Body of pancreas (tissue), 4 donors: ENCODE data around the gene TEX44. TPM values are rescaled to one million over a fixed set of nuclear protein-coding genes. Genes with fewer than 3 reads are reported as not detected.

Source experiments
- ATAC-seq: fragments of 150-250 bp; one replicate; pipeline ENCODE4 v1.9.1; 2016
- DNase-seq, 4 donors: peaks; one replicate each; pipeline ENCODE4 v3.0.0-alpha.2; 2019
- H3K27ac ChIP-seq, 4 donors: fragments of 200-600 bp; sonication (generic); 1 replicate in 3 of 4; 2 replicates in 1 of 4; pipeline versions ENCODE4 v1.5.1 to v1.6.1; 2016 to 2019; ENCODE audit warnings: mild to moderate bottlenecking in 1 of 4, mixed read lengths in 1 of 4, moderate library complexity in 1 of 4
- H3K27me3 ChIP-seq, 2 donors: fragments of 200-600 bp; sonication (generic); one replicate each; pipeline ENCODE4 v1.6.0; 2016; ENCODE audit warnings: mild to moderate bottlenecking in 1 of 2
- H3K36me3 ChIP-seq, 2 donors: fragments of 200-600 bp; sonication (generic); replicated peaks in 1 of 2; 2 replicates each; pipeline ENCODE4 v1.5.1; 2016; ENCODE audit warnings: low read depth in 2 of 2; ENCODE audit not compliant: insufficient read depth in 1 of 2
- H3K4me1 ChIP-seq: fragments of 200-600 bp; sonication (generic); one replicate; pipeline ENCODE4 v1.6.0; 2016
- H3K4me3 ChIP-seq, 2 donors: fragments of 200-600 bp; sonication (generic); 1 replicate in 1 of 2; 2 replicates in 1 of 2; pipeline ENCODE4 v1.5.1; 2016 to 2019
- H3K9me3 ChIP-seq, 3 donors: fragments of 200-600 bp; sonication (generic); 1 replicate in 2 of 3; 2 replicates in 1 of 3; pipeline ENCODE4 v1.5.1; 2016
- CTCF ChIP-seq, 7 experiments: fragments of 450-650 bp in 4 of 7; fragments of 200-600 bp in 3 of 7; sonication (generic) in 3 of 7; IDR thresholded peaks; one replicate each; pipeline ENCODE4 v1.5.1; 2016 to 2019; ENCODE audit warnings: antibody characterized with exemption in 7 of 7
- POLR2A ChIP-seq, 3 donors: fragments of 450-650 bp; IDR thresholded peaks; one replicate each; pipeline ENCODE4 v1.6.1; 2016; ENCODE audit warnings: antibody characterized with exemption in 3 of 3, mild to moderate bottlenecking in 2 of 3
- WGBS, 2 donors: methylation state at CpG; one replicate each; pipeline ENCODE4 v1.1.5; 2017; 5-methylcytosine and 5-hydroxymethylcytosine counted together
- intact Hi-C: fragments of 100-400 bp; cut with DNase I; formaldehyde crosslinking; loops from one replicate; pipeline ENCODE4 v1.15.1; 2023
- total RNA-seq, 2 donors: library from RNA; depleted of rRNA; stranded (reverse); fragments of >200 nt; gene quantifications; one replicate each; pipeline ENCODE4 v1.1.0, GENCODE V29; 2016

The TEX44 gene
- total RNA-seq, 2 donors from 2014 or later: not detected

GRCh38 chr2:231589656-231590055 is 3.0 kb upstream of the TEX44 start:
- WGBS, 2 donors: 82 to 87% methylated on average over 7 of the region's 7 CpGs
- no peak overlapping the region for H3K27ac ChIP-seq
- no peak for TF ChIP-seq CTCF (IDR thresholded peaks at IDR 0.05)
- no peak for TF ChIP-seq POLR2A (IDR thresholded peaks at IDR 0.05)
- H3K9me3 ChIP-seq: no peaks in the 10 kb centered on the region
- ATAC-seq (no peak), DNase-seq (no peak)
- H3K4me1 ChIP-seq: no peaks in the 10 kb centered on the region
- no peaks in the 10 kb centered on the region for H3K36me3 ChIP-seq
- no peak overlapping the region for H3K4me3 ChIP-seq
- H3K27me3 ChIP-seq: no peaks in the 10 kb centered on the region
- intact Hi-C loops: no loop called here

- 63 to 65% methylated on average over 6 of the region's 6 CpGs for WGBS, 2 donors
- DNase-seq (no peak), ATAC-seq (no peak)
- intact Hi-C loops: no loop called here
- H3K27ac ChIP-seq: no peak overlapping the region
- no peaks in the 10 kb centered on the region for H3K27me3 ChIP-seq
- TF ChIP-seq POLR2A (IDR thresholded peaks at IDR 0.05) (no peak), CTCF (IDR thresholded peaks at IDR 0.05) (no peak)
- no peaks in the 10 kb centered on the region for H3K36me3 ChIP-seq
- H3K4me1 ChIP-seq: no peaks in the 10 kb centered on the region
- no peak overlapping the region for H3K4me3 ChIP-seq
- H3K9me3 ChIP-seq: no peaks in the 10 kb centered on the region
These were observed 2.0 kb upstream of the TEX44 start for GRCh38 chr2:231590614-231591013.

- no peak for ATAC-seq
- Histone ChIP-seq H3K9me3 (no peaks in the 10 kb centered on the region), H3K4me1 (no peaks in the 10 kb centered on the region), H3K36me3 (no peaks in the 10 kb centered on the region), H3K27ac (no peak overlapping the region), H3K27me3 (no peaks in the 10 kb centered on the region), H3K4me3 (no peak overlapping the region)
- no peak for DNase-seq
- WGBS, 2 donors: 87 to 90% methylated on average over 3 to 15 of the region's 16 CpGs
- intact Hi-C loops: no loop called here
- TF ChIP-seq POLR2A (IDR thresholded peaks at IDR 0.05): no peak
These were observed 1.0 kb downstream of the TEX44 start for GRCh38 chr2:231593666-231594065.

- H3K4me1 ChIP-seq: peaks cover 4% of the 10 kb centered on the region
- 66 to 94% methylated on average over 8 to 18 of the region's 18 CpGs for WGBS, 2 donors
- H3K27me3 ChIP-seq: no peaks in the 10 kb centered on the region
- intact Hi-C loops: no loop called here
- no peak overlapping the region for H3K27ac ChIP-seq
- ATAC-seq (no peak), DNase-seq (no peak)
- TF ChIP-seq CTCF (IDR thresholded peaks at IDR 0.05): no peak
- TF ChIP-seq POLR2A (IDR thresholded peaks at IDR 0.05): no peak
- H3K9me3 ChIP-seq: no peaks in the 10 kb centered on the region
- H3K4me3 ChIP-seq: no peak overlapping the region
- no peaks in the 10 kb centered on the region for H3K36me3 ChIP-seq
These were observed 4.4 kb downstream of the TEX44 start for GRCh38 chr2:231597014-231597611.

- WGBS, 2 donors: 80 to 85% methylated on average over 8 of the region's 8 CpGs
- no peaks in the 10 kb centered on the region for H3K27me3 ChIP-seq
- H3K4me3 ChIP-seq: no peak overlapping the region
- intact Hi-C loops: no loop called here
- H3K4me1 ChIP-seq: peaks cover 4% of the 10 kb centered on the region
- ATAC-seq: no peak
- H3K27ac ChIP-seq: no peak overlapping the region
- no peak for DNase-seq
- H3K9me3 ChIP-seq: no peaks in the 10 kb centered on the region
- no peaks in the 10 kb centered on the region for H3K36me3 ChIP-seq
- no peak for TF ChIP-seq CTCF (IDR thresholded peaks at IDR 0.05)
- TF ChIP-seq POLR2A (IDR thresholded peaks at IDR 0.05): no peak
These were observed 5.0 kb downstream of the TEX44 start for GRCh38 chr2:231597627-231598026.
